C4-2B (cell line): ENCODE measurements around the gene ZIC2.

Experiments used
- H3K27ac ChIP-seq: fragments of 450-650 bp; 2 replicates; pipeline ENCODE4 v1.5.1; 2017
- ZFX ChIP-seq: fragments of 450-650 bp; IDR thresholded peaks from 2 replicates; pipeline ENCODE4 v1.6.1; 2017
- TF ChIP-seq, protein P1 (sequence below): fragments of 450-650 bp; conservative IDR thresholded peaks from 2 replicates; pipeline ENCODE4 v1.5.1; 2017; ENCODE audit warnings: mild to moderate bottlenecking

Gene ZIC2

DNA sequence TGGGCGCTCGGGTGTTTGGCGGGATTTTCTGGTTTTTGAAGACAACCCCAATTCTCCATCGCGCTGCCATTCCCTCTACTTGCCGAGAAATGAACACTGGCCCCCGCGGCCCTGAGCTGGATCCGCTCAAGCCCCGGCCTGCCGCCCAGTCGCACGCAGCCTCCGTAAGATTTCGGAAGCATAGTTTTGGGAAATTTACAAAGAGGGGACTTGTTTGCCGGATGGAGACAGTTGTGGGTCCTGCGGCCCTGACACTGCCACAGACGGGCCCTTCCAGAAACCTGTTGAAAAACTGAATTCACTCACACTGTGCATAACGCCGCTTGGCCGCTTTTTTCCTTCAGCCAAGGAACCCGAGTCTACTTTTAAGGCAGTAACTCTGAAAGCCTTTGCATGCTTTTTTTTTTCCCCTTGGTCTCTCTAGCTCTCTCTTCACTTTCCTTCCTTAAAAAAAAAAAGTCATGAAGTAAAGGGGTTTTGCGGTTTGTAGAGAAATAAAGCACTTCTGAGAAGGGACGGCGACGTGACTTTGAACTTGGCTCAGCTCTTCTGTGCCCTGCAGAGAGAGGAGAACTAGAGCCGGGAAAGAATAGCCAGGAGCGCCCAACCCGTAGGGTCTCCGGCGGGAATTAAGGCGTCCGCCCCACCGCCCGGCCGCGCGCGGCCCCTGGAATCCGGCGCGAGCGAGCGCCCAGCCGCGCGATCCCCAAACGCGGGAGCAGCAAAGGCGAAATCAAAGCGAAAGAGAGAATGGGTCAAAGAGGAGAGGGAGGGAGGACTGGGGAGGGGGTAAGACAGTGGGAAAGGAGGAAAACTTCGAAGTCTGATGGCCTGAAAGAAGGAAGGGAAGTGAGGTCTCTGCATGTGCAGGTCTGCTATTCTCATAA lies 3.4 kb upstream of the ZIC2 start:
- H3K27ac ChIP-seq, result no peak overlapping the region
- TF ChIP-seq ZFX, result no peak
- TF ChIP-seq, protein P1, sequence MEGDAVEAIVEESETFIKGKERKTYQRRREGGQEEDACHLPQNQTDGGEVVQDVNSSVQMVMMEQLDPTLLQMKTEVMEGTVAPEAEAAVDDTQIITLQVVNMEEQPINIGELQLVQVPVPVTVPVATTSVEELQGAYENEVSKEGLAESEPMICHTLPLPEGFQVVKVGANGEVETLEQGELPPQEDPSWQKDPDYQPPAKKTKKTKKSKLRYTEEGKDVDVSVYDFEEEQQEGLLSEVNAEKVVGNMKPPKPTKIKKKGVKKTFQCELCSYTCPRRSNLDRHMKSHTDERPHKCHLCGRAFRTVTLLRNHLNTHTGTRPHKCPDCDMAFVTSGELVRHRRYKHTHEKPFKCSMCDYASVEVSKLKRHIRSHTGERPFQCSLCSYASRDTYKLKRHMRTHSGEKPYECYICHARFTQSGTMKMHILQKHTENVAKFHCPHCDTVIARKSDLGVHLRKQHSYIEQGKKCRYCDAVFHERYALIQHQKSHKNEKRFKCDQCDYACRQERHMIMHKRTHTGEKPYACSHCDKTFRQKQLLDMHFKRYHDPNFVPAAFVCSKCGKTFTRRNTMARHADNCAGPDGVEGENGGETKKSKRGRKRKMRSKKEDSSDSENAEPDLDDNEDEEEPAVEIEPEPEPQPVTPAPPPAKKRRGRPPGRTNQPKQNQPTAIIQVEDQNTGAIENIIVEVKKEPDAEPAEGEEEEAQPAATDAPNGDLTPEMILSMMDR, result no peak

DNA sequence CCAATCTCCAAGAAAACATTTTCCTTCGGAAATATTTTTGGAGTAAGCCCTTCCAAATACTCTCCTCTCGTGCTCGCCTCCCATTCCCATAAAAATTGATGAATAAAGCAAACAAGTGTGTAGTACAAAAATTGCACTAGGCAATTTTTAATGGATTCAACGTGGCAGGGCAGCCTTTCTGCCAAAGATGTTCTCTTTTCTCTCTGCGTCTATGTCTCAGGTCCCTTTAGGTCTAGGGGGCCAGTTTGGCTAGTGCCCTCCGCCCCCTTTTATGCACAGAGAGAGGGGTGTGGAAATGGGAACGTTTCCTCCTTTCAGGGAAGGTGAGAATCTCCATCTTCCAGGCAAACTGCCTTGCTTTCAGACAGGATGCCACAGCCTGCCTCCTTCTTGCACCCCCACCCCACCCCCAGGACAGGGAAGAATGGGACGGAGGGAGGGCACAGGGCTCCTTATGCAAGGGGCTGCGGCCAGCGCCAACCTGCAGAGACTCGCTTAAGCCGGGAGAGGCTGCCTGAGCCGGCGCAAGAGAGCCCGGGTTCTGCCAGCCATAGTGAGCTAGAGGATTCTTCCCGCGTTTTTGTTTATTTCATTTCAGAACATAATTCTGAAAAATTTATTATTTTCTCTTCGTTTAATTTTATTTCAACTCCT lies 2.7 kb upstream of the ZIC2 start:
- no peak for TF ChIP-seq ZFX
- TF ChIP-seq, protein P1, result no peak
- H3K27ac ChIP-seq, result no peak overlapping the region

DNA sequence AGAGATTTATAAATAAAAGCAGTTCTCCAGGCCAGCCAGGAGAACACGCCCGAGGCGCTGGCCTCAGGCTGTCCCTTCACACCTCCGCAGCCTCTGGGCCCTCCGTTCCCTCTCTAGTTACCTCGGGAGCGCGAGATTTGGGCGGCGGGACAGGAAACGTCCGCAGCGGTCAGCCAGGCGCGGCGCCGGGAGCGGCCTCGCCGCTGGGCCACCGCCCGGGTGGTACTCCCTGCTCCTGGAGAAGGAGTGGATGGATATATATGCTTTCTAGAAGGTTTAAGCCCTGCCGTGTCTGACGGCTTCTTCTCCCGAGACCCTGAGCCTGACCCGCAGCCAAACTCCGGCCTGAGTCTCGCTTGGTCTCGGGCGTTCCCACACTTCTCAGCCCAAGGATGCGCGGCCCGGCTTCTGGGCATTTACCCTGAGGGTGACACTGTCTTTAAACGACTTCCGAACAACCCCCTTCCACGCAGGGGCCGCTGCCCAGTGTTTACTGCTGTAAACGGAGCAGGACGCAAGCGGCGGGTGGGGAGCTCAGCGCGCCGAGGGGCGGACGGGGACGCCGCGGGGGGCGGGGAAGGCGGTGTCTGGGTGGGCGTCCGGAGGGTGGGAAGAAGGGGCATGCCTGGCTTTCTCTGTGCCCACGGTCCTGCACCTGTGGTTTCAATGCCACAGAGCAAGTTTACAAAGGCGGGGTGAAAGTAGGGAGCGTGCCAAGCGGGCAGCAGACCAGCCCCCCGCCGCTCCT lies 2.0 kb upstream of the ZIC2 start:
- TF ChIP-seq ZFX, result no peak
- TF ChIP-seq, protein P1, result no peak
- H3K27ac ChIP-seq, result peak overlapping the region; percentile 85

DNA sequence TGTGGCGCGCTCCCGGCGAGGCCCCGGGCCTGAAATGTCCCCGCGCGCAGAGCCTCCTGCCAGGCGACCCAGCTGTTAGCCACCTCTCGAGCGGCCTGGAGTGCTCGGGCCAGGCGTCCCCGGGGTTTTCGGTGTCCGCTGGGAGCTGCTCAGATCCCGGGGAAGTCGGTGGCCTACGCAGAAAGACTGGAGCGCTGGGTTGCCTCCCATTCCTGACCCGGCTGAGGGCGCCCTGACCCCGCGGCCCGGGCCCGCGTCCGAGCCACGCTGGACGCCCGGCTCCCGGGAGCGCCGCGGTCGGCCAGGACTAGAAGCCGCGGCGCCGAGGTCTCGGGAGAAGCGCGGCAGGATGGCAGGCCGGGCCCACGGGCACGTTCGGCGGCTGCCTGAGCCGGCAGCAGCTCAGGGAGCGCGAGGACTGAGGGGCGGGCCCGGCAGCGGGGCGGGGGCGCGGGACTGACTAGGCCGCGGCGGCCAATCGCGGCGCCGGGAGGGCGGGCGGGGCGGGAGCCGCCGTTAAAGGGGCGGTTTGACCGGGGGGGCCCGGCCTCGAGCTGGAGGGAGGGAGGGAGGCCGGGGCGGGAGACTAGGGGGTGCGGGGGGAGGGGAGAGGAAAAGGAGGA lies 1.3 kb upstream of the ZIC2 start:
- TF ChIP-seq, protein P1, result peak; percentile 14
- peak; percentile 78 for TF ChIP-seq ZFX
- peak overlapping the region; percentile 85 for H3K27ac ChIP-seq

DNA sequence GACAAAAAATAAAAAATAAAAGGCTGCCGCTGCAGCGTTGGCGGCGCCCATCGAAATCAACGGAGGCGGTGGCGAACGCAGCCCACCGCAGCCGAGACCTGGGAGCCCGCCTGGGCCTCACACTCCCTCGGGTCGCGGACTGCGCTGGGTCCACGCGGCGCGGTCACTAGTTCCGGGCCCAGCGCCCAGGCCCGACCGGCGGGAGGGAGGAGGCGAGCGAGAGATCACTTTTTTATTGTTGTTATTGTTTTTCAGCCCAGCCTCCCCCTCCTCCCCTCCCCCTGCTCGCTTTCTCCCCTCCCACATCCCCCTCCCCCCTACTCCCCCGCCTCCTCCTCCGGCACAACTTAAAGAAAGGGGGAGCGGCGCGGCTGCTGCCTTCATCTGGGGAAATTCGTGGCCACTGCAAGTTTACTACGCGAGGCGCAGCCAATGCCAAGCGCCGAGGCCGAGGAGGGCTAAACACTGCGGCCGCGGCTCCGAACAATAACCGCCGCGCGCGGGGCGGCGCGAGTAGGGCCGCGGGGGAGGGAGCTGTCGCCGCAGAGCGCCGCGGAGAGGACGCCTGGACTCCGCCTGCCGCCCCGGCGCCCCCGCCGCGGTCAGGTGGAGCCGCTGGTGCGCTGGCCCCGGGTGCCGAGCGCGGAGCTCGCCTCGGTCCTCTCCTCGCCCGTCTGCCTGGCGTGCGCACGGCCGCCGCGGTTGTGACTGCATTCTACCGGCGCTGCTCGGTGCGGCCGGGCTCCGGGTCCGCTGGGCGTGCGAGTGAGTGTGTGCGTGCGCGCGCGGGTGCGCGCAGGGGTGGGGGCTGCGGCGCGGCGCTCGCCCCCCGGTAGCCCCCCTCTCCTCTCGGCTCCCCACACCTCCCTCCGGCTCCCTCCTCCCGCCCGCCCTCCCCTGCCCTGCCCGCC lies 505 bp upstream of the ZIC2 start:
- peak overlapping the region; percentile 85 for H3K27ac ChIP-seq
- no peak for TF ChIP-seq ZFX
- TF ChIP-seq, protein P1, result no peak

DNA sequence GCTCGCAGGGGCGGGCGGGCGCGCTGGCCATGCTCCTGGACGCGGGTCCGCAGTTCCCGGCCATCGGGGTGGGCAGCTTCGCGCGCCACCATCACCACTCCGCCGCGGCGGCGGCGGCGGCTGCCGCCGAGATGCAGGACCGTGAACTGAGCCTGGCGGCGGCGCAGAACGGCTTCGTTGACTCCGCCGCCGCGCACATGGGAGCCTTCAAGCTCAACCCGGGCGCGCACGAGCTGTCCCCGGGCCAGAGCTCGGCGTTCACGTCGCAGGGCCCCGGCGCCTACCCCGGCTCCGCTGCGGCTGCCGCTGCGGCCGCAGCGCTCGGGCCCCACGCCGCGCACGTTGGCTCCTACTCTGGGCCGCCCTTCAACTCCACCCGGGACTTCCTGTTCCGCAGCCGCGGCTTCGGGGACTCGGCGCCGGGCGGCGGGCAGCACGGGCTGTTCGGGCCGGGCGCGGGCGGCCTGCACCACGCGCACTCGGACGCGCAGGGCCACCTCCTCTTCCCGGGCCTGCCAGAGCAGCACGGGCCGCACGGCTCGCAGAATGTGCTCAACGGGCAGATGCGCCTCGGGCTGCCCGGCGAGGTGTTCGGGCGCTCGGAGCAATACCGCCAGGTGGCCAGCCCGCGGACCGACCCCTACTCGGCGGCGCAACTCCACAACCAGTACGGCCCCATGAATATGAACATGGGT lies 599 bp downstream of the ZIC2 start:
- peak overlapping the region; percentile 85 for H3K27ac ChIP-seq
- TF ChIP-seq ZFX, result peak; percentile 86
- TF ChIP-seq, protein P1, result no peak
